Stimulated activated CD8-positive, alpha-beta memory T cell treated with anti-CD3 and anti-CD28 coated beads, Interleukin-4, amount 100 ng/mL, for 4 hours (primary cell): ENCODE results near the gene DEFB113.

Experiments used
- DNase-seq, 2 donors: peaks; one replicate each; pipeline ENCODE4 v3.0.0-alpha.2; 2020; ENCODE audit warnings: low read depth in 2 of 2, low spot score in 1 of 2

DEFB113 gene

DNA sequence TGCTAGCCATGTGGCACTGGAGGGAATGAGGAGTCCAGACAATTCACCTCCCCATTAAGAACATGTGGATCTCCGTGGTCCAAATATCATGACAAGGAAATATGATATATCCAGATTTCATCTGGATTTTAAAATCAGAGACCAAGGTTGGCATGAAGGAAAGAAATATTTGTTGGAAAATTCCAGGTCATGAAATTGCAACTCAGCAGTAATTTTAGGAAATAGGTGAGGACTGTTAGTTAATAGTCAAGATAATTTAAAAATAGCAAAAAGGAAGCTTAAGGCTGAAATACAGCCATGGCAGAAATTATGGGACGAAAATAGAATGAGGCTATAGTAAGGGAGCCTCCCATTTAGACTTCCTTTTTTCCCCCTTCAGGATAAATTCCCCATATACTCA lies 32.4 kb downstream of the DEFB113 start:
- no peak for DNase-seq

DNA sequence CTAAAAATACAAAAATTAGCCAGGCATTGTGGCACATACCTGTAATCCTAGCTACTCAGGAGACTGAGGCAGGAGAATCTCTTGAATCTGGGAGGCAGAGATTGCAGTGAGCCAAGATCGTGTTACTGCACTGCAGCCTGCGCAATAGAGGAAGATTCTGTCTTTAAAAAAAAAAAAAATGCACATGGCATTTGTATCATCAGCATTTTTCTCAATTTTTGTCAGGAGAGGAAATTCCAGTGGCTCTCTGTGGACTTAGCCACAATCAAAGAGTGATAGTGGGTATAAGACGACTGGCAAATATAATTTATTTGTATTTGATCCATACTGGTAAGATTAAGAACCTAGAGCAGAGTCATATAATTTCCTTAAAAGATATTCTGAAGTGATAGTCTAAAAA lies 34.0 kb downstream of the DEFB113 start:
- no peak for DNase-seq

- no peak for DNase-seq
Observed at GRCh38 chr6:49934770-49935169, 34.7 kb downstream of the DEFB113 start.

- DNase-seq = no peak
Observed at GRCh38 chr6:49933526-49933925, 35.9 kb downstream of the DEFB113 start.

DNA sequence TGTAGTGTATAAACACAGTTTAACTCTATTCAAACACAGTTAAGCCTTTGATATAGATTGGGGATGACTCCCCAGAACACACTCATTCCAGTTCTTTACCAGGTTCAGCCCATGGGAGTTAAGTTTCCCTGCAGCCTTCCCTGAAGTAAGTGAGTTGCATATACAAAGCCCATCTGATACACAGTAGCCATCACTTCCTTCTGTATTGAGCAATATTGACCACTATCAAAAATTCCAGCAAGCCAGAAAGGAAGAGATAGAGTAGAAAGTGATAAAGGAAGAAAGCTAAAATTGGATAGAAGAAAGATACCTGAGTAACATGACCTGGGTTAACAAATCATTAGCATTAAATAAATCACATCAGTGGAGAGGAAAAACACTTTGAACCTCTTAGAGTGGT lies 40.1 kb downstream of the DEFB113 start:
- DNase-seq = no peak

GRCh38 chr6:49923826-49924225 lies 45.6 kb downstream of the DEFB113 start:
- DNase-seq = no peak

DNA sequence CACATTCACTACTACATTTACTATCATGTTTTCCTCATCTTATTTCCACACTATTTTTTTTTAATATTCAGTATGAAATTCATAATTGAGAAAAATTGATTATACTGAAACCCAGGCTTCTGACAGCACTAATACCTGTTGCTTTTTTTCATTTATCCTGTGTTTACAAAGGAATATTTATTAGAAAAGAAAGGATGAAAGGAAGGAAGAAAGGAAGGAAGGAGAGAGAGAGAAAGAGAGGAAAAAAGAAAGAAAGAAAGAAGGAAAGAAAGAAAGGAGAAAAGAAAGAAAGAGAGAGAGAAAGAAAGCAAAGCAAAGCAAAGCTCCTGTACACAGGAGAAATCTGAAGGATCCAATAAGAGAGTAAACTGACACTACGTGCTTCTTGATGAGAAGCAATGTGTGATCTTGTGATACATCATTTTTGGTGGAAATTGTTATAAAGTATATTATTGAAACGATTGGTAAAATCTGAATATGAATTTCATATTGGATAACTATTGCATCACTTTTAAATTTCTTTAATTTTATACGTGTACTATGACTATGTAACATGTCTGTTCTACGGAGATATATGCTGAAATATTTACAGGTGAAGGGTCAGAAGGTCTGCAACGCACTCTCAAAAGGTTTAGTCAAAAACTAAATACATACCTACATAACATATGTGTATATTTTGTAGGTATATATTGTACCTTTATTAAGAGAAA lies 49.3 kb downstream of the DEFB113 start:
- no peak for DNase-seq

DNA sequence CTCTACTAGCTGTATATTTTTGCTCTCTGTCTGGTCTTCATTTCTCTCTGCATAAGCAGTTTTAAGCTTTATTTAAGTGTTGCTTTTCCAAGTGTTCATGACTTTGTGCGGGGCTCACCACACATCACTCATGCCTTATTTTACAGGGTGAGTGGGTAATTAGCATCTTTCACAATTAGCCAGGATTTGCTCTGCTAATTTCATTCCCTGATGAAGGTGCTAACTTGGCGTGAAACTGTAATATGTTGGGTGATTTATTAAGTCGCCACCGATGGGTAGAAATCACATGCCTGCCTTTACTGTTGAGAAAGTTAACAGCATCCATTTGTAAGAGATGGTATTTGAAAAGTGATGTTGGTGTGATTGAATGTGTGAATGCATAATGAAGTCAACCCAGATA lies 50.2 kb downstream of the DEFB113 start:
- no peak for DNase-seq

DNA sequence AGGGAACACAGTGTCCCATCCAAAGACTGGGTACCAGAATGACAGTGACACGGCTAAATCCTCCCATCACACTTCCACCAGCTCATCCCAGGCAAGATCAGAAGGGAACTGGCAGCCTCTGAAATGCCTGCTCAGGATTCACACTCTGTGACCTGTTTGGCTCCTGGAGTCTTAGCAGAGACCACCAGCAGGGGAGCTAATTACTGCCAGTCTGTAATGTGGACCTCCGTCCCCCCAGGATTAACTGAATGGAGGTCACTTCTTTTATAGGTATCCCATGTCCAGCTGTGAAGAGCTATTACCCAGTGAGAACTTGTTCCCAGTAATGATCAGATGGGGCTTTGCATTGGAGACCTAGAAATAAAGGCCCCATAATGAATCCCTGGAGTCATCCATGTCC lies 50.6 kb downstream of the DEFB113 start:
- DNase-seq = no peak
